Measurements from ENCODE around the gene ARHGEF40.

- TF ChIP-seq CTCF (conservative IDR thresholded peaks at IDR 0.05; ENCODE audit: low read length) (no peak), EZH2phosphoT487 (IDR thresholded peaks at IDR 0.05; ENCODE audit: borderline replicate concordance) (no peak)
Measured at GRCh38 chr14:21105095-21105494, 35.0 kb downstream of the ARHGEF40 start.
